ENCODE results near the gene NME7. TPM values are rescaled to one million over a fixed set of nuclear protein-coding genes. Genes with fewer than 3 reads are reported as not detected.

The NME7 gene
- total RNA-seq, 1 experiment from 2014 or later, result 13.8 TPM

GRCh38 chr1:169259816-169260215 is 107.8 kb downstream of the NME7 start (continued):
- no peak for TF ChIP-seq RELA (CRISPR knock-in tag; IDR thresholded peaks at IDR 0.05; ENCODE audit: borderline replicate concordance)
- TF ChIP-seq RORB (CRISPR knock-in tag; IDR thresholded peaks at IDR 0.05), result no peak
- no peak for TF ChIP-seq PREB (CRISPR knock-in tag; IDR thresholded peaks at IDR 0.05; ENCODE audit: borderline replicate concordance)
- no peak for TF ChIP-seq STAT6 (CRISPR knock-in tag; conservative IDR thresholded peaks at IDR 0.05; ENCODE audit: low read depth)
- TF ChIP-seq, protein P1, sequence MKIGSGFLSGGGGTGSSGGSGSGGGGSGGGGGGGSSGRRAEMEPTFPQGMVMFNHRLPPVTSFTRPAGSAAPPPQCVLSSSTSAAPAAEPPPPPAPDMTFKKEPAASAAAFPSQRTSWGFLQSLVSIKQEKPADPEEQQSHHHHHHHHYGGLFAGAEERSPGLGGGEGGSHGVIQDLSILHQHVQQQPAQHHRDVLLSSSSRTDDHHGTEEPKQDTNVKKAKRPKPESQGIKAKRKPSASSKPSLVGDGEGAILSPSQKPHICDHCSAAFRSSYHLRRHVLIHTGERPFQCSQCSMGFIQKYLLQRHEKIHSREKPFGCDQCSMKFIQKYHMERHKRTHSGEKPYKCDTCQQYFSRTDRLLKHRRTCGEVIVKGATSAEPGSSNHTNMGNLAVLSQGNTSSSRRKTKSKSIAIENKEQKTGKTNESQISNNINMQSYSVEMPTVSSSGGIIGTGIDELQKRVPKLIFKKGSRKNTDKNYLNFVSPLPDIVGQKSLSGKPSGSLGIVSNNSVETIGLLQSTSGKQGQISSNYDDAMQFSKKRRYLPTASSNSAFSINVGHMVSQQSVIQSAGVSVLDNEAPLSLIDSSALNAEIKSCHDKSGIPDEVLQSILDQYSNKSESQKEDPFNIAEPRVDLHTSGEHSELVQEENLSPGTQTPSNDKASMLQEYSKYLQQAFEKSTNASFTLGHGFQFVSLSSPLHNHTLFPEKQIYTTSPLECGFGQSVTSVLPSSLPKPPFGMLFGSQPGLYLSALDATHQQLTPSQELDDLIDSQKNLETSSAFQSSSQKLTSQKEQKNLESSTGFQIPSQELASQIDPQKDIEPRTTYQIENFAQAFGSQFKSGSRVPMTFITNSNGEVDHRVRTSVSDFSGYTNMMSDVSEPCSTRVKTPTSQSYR (CRISPR knock-in tag; IDR thresholded peaks at IDR 0.05), result no peak
- TF ChIP-seq, protein P2, sequence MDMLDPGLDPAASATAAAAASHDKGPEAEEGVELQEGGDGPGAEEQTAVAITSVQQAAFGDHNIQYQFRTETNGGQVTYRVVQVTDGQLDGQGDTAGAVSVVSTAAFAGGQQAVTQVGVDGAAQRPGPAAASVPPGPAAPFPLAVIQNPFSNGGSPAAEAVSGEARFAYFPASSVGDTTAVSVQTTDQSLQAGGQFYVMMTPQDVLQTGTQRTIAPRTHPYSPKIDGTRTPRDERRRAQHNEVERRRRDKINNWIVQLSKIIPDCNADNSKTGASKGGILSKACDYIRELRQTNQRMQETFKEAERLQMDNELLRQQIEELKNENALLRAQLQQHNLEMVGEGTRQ (CRISPR knock-in tag; IDR thresholded peaks at IDR 0.05), result no peak
- TF ChIP-seq, protein P3, sequence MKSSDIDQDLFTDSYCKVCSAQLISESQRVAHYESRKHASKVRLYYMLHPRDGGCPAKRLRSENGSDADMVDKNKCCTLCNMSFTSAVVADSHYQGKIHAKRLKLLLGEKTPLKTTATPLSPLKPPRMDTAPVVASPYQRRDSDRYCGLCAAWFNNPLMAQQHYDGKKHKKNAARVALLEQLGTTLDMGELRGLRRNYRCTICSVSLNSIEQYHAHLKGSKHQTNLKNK (CRISPR knock-in tag; IDR thresholded peaks at IDR 0.05), result no peak
- TF ChIP-seq, protein P4, sequence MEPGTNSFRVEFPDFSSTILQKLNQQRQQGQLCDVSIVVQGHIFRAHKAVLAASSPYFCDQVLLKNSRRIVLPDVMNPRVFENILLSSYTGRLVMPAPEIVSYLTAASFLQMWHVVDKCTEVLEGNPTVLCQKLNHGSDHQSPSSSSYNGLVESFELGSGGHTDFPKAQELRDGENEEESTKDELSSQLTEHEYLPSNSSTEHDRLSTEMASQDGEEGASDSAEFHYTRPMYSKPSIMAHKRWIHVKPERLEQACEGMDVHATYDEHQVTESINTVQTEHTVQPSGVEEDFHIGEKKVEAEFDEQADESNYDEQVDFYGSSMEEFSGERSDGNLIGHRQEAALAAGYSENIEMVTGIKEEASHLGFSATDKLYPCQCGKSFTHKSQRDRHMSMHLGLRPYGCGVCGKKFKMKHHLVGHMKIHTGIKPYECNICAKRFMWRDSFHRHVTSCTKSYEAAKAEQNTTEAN (CRISPR knock-in tag; IDR thresholded peaks at IDR 0.05), result no peak

- CTCF ChIA-PET, result no interaction called here
- POLR2A ChIA-PET, result no interaction called here
- ATAC-seq (no peak), DNase-seq (ENCODE audit: low spot score) (no peak)
- Mint-ChIP-seq H3K36me3 (peaks cover 2% of the 10 kb centered on the region; the same call in 1 of the 2 replicates), H3K27ac (no peak overlapping the region), H3K9me3 (no peaks in the 10 kb centered on the region), H3K4me3 (no peak overlapping the region), H3K27me3 (ENCODE audit: low read depth) (no peaks in the 10 kb centered on the region; the same call in 1 of the 2 replicates), H3K4me1 (no peaks in the 10 kb centered on the region)
- no peak for TF ChIP-seq TEAD1 (CRISPR knock-in tag; IDR thresholded peaks at IDR 0.05)
- TF ChIP-seq GTF2I (CRISPR knock-in tag; conservative IDR thresholded peaks at IDR 0.05), result no peak
- no peak for TF ChIP-seq RORB (CRISPR knock-in tag; IDR thresholded peaks at IDR 0.05)
Measured at GRCh38 chr1:169250795-169251194, 116.8 kb downstream of the NME7 start.

GRCh38 chr1:169250022-169250421 is 117.6 kb downstream of the NME7 start:
- no peaks in the 10 kb centered on the region; the same call in 1 of the 2 replicates for H3K27me3 Mint-ChIP-seq (ENCODE audit: low read depth)
- ChIA-PET CTCF (no interaction called here), POLR2A (no interaction called here)
- DNase-seq (ENCODE audit: low spot score) (no peak), ATAC-seq (no peak)
- H3K27ac Mint-ChIP-seq, result no peak overlapping the region
- no peak overlapping the region for H3K4me3 Mint-ChIP-seq
- peaks cover 2% of the 10 kb centered on the region; the same call in 1 of the 2 replicates for H3K36me3 Mint-ChIP-seq
- no peaks in the 10 kb centered on the region for H3K9me3 Mint-ChIP-seq
- no peak for TF ChIP-seq ZSCAN18 (CRISPR knock-in tag; IDR thresholded peaks at IDR 0.05)
- H3K4me1 Mint-ChIP-seq, result no peaks in the 10 kb centered on the region

Data from WTC11 (cell line).